SU-DHL-6 (cell line): Measurements from ENCODE around the gene SCN3B.

Experiments used
- H2AFZ ChIP-seq: fragments of 200-600 bp; sonication (generic); 2 replicates; pipeline ENCODE4 v1.6.1; 2014; ENCODE audit warnings: low read depth, mild to moderate bottlenecking, moderate library complexity, mixed read lengths, antibody characterized with exemption, low read length; ENCODE audit not compliant: severe bottlenecking
- H3F3A ChIP-seq: fragments of 200-600 bp; shearing (Covaris generic); 2 replicates; pipeline ENCODE4 v1.6.0; 2016; ENCODE audit warnings: antibody characterized with exemption, mild to moderate bottlenecking; ENCODE audit not compliant: insufficient read depth
- H3K27ac ChIP-seq: fragments of 200-600 bp; sonication (generic); 2 replicates; pipeline ENCODE4 v1.5.1; 2016; ENCODE audit warnings: low read depth, mild to moderate bottlenecking, low read length, moderate library complexity, mixed read lengths
- H3K27me3 ChIP-seq: fragments of 200-600 bp; sonication (generic), shearing (Covaris generic); 2 replicates; pipeline ENCODE4 v1.6.0; 2014; ENCODE audit warnings: mild to moderate bottlenecking, low read length
- H3K36me3 ChIP-seq: fragments of 200-600 bp; sonication (generic); 2 replicates; pipeline ENCODE4 v1.6.1; 2014; ENCODE audit warnings: mild to moderate bottlenecking, low read length, mixed read lengths
- H3K4me2 ChIP-seq: fragments of 300-600, 200-600 bp; shearing (Covaris generic), sonication (generic); 2 replicates; pipeline ENCODE4 v1.6.0; 2014; ENCODE audit warnings: low read length, low read depth, mild to moderate bottlenecking; ENCODE audit not compliant: poor library complexity, severe bottlenecking
- H3K4me3 ChIP-seq: fragments of 200-600 bp; sonication (generic); 2 replicates; pipeline ENCODE4 v1.5.1; 2014; ENCODE audit warnings: antibody characterized with exemption, low read length, mild to moderate bottlenecking, mixed read lengths; ENCODE audit not compliant: insufficient read depth, poor library complexity, severe bottlenecking
- H3K79me2 ChIP-seq: fragments of 200-600 bp; sonication (generic); 2 replicates; pipeline ENCODE4 v1.6.1; 2014; ENCODE audit warnings: mild to moderate bottlenecking, low read length, moderate library complexity; ENCODE audit not compliant: insufficient read depth
- H3K9ac ChIP-seq: fragments of 200-600 bp; sonication (generic); 2 replicates; pipeline ENCODE4 v1.7.0; 2014; ENCODE audit warnings: mild to moderate bottlenecking, low read length
- H3K9me2 ChIP-seq: fragments of 200-600 bp; sonication (generic); replicated peaks from 2 replicates; pipeline ENCODE4 v1.6.1; 2014; ENCODE audit warnings: low read length; ENCODE audit not compliant: insufficient read depth
- H3K9me3 ChIP-seq: fragments of 200-600 bp; sonication (generic); 2 replicates; pipeline ENCODE4 v1.6.1; 2014; ENCODE audit warnings: low read length, mixed read lengths; ENCODE audit not compliant: insufficient read depth
- H4K20me1 ChIP-seq: fragments of 200-600 bp; sonication (generic); 2 replicates; pipeline ENCODE4 v1.6.1; 2014; ENCODE audit warnings: low read depth, mild to moderate bottlenecking, antibody characterized with exemption, low read length, moderate library complexity, mixed read lengths
- CTCF ChIP-seq: fragments of 200-600 bp; sonication (generic); IDR thresholded peaks from one replicate; pipeline ENCODE4 v1.5.1; 2017; ENCODE audit warnings: antibody characterized with exemption, mild to moderate bottlenecking, low read length, moderate library complexity; ENCODE audit not compliant: insufficient read depth, poor library complexity, severe bottlenecking
- EZH2phosphoT487 ChIP-seq: fragments of 200-600 bp; sonication (generic), shearing (Covaris generic); conservative IDR thresholded peaks from 2 replicates; pipeline ENCODE4 v1.6.1; 2018; ENCODE audit warnings: mild to moderate bottlenecking, antibody characterized with exemption, low read length, moderate library complexity, mixed read lengths

The SCN3B gene

GRCh38 chr11:123594921-123595320 is 59.5 kb downstream of the SCN3B start:
- Histone ChIP-seq H3K79me2 (no peaks in the 10 kb centered on the region), H3K27me3 (no peaks in the 10 kb centered on the region), H3K9ac (no peak overlapping the region), H3K4me3 (no peak overlapping the region), H3K36me3 (no peaks in the 10 kb centered on the region), H2AFZ (no peak overlapping the region), H3K9me3 (no peaks in the 10 kb centered on the region), H3F3A (no peaks in the 10 kb centered on the region), H3K27ac (no peak overlapping the region), H4K20me1 (no peaks in the 10 kb centered on the region), H3K4me2 (no peak overlapping the region), H3K9me2 (no peaks in the 10 kb centered on the region)
- TF ChIP-seq EZH2phosphoT487 (no peak), CTCF (no peak)

GRCh38 chr11:123594188-123594901 is 60.1 kb downstream of the SCN3B start:
- Histone ChIP-seq H2AFZ (no peak overlapping the region), H3K27ac (no peak overlapping the region), H3K36me3 (no peaks in the 10 kb centered on the region), H3K79me2 (no peaks in the 10 kb centered on the region), H3F3A (no peaks in the 10 kb centered on the region), H3K9me2 (no peaks in the 10 kb centered on the region), H4K20me1 (no peaks in the 10 kb centered on the region), H3K4me2 (no peak overlapping the region), H3K9me3 (no peaks in the 10 kb centered on the region), H3K9ac (no peak overlapping the region), H3K27me3 (no peaks in the 10 kb centered on the region), H3K4me3 (no peak overlapping the region)
- TF ChIP-seq EZH2phosphoT487 = no peak
- no peak for TF ChIP-seq CTCF

GRCh38 chr11:123593570-123593969 is 60.9 kb downstream of the SCN3B start:
- Histone ChIP-seq H2AFZ (no peak overlapping the region), H3K9me3 (no peaks in the 10 kb centered on the region), H4K20me1 (no peaks in the 10 kb centered on the region), H3K4me2 (no peak overlapping the region), H3F3A (no peaks in the 10 kb centered on the region), H3K27ac (no peak overlapping the region), H3K36me3 (no peaks in the 10 kb centered on the region), H3K79me2 (no peaks in the 10 kb centered on the region), H3K27me3 (no peaks in the 10 kb centered on the region), H3K9me2 (no peaks in the 10 kb centered on the region), H3K4me3 (no peak overlapping the region), H3K9ac (no peak overlapping the region)
- TF ChIP-seq EZH2phosphoT487 (no peak), CTCF (no peak)
